Right hindlimb (tissue), 1 donor: Measurements from ENCODE around the gene HDAC11.

ENCODE experiments used
- DNase-seq: peaks from one replicate; pipeline ENCODE4 v3.0.0-alpha.2; 2018

HDAC11 gene

GRCh38 chr3:13544951-13545651 lies 65.0 kb downstream of the HDAC11 start:
- no peak for DNase-seq

GRCh38 chr3:13545952-13546454 lies 65.9 kb downstream of the HDAC11 start:
- DNase-seq, result no peak

- no peak for DNase-seq
Measured at GRCh38 chr3:13546667-13547171, 66.6 kb downstream of the HDAC11 start.

- DNase-seq, result no peak
Measured at GRCh38 chr3:13547591-13548371, 67.7 kb downstream of the HDAC11 start.

GRCh38 chr3:13548696-13549622 lies 68.9 kb downstream of the HDAC11 start, which contains the start of gene FBLN2:
Gene FBLN2, plus strand, starts transcription at chr3:13549125. Its CDS starts 21,231 bp downstream, at chr3:13570356.
- DNase-seq, result peak; percentile 76

GRCh38 chr3:13549623-13550422 lies 69.7 kb downstream of the HDAC11 start:
- DNase-seq, result no peak

- DNase-seq, result no peak
Measured at GRCh38 chr3:13550423-13550690, 70.3 kb downstream of the HDAC11 start.

GRCh38 chr3:13550791-13551360 lies 70.8 kb downstream of the HDAC11 start:
- DNase-seq, result no peak

- DNase-seq, result no peak
Measured at GRCh38 chr3:13552857-13553652, 72.9 kb downstream of the HDAC11 start.

- DNase-seq, result no peak
Measured at GRCh38 chr3:13553686-13554085, 73.6 kb downstream of the HDAC11 start.

- DNase-seq, result no peak
Measured at GRCh38 chr3:13555753-13556152, 75.6 kb downstream of the HDAC11 start.
